Tibial artery (tissue), 4 donors: Measurements from ENCODE around the gene CEP68.
"Not testable (repeated sequence)": the region's sequence is repeated elsewhere in the genome, so short reads cannot be mapped to it uniquely, and the experiment has no call there.

Experiments
- DNase-seq, 2 donors: peaks; one replicate each; pipeline ENCODE4 v3.0.0-alpha.2; 2019
- H3K27ac ChIP-seq, 2 donors: fragments of 200-600 bp; sonication (generic) in 1 of 2; 1 replicate in 1 of 2; 2 replicates in 1 of 2; pipeline ENCODE4 v1.5.1; 2018 to 2019; ENCODE audit warnings: mild to moderate bottlenecking in 1 of 2
- H3K27me3 ChIP-seq, 2 donors: fragments of 200-600 bp; sonication (generic) in 1 of 2; one replicate each; pipeline versions ENCODE4 v1.5.1 to v1.6.0; 2016 to 2019
- H3K36me3 ChIP-seq, 3 donors: fragments of 200-600 bp; sonication (generic) in 2 of 3; one replicate each; pipeline ENCODE4 v1.5.1; 2016 to 2019; ENCODE audit warnings: mild to moderate bottlenecking in 2 of 3
- H3K4me1 ChIP-seq, 4 donors: fragments of 200-600 bp; sonication (generic) in 2 of 4; 1 replicate in 3 of 4; 2 replicates in 1 of 4; pipeline ENCODE4 v1.5.1; 2016 to 2019
- H3K4me3 ChIP-seq, 2 donors: fragments of 200-600 bp; sonication (generic) in 1 of 2; 1 replicate in 1 of 2; 2 replicates in 1 of 2; pipeline ENCODE4 v1.5.1; 2018 to 2019; ENCODE audit warnings: mild to moderate bottlenecking in 2 of 2
- H3K9me3 ChIP-seq, 3 donors: fragments of 200-600 bp; sonication (generic) in 1 of 3; one replicate each; pipeline ENCODE4 v1.5.1; 2016 to 2019
- CTCF ChIP-seq, 2 experiments: fragments of 200-600 bp in 1 of 2; fragments of 450-650 bp in 1 of 2; IDR thresholded peaks; one replicate each; pipeline ENCODE4 v1.5.1; 2017 to 2019; ENCODE audit warnings: antibody characterized with exemption in 2 of 2, mild to moderate bottlenecking in 1 of 2, moderate library complexity in 1 of 2
- intact Hi-C: fragments of 100-400 bp; cut with DNase I; formaldehyde crosslinking; loops from one replicate; pipeline ENCODE4 v1.15.0; 2023; ENCODE audit warnings: low total_unique reads

Gene CEP68

GRCh38 chr2:65129826-65130663 is 73.8 kb downstream of the CEP68 start, which contains the start of gene RAB1A:
Gene RAB1A (minus strand): TSS chr2:65130106. CDS start chr2:65129915, 191 bp downstream.
- Histone ChIP-seq H3K27ac (peak within 1 kb of the TSS; percentile 99), H3K9me3 (no peaks in the 10 kb centered on the region), H3K4me1 (peaks cover 0 to 44% (median 22%) of the 10 kb centered on the region in 4 donors), H3K27me3 (no peaks in the 10 kb centered on the region), H3K36me3 (no peaks in the 10 kb centered on the region), H3K4me3 (peak within 1 kb of the TSS; percentile 89 to 90)
- intact Hi-C loops: loop anchor here (2.0 kb wide), 1 partner anchor 75 kb away; no protein-coding TSS in a partner anchor
- DNase-seq: peak; percentile 99 to 100
- peak in 1 of 2 experiments; percentile 49 for TF ChIP-seq CTCF (IDR thresholded peaks at IDR 0.05)

GRCh38 chr2:65130664-65131175 is 74.5 kb downstream of the CEP68 start:
- no peaks in the 10 kb centered on the region for H3K27me3 ChIP-seq
- H3K27ac ChIP-seq: peak overlapping the region; percentile 99
- H3K36me3 ChIP-seq: no peaks in the 10 kb centered on the region
- no peak for TF ChIP-seq CTCF (IDR thresholded peaks at IDR 0.05)
- peaks cover 0 to 37% (median 20%) of the 10 kb centered on the region in 4 donors for H3K4me1 ChIP-seq
- H3K4me3 ChIP-seq: peak overlapping the region; percentile 89 to 90
- no peak for DNase-seq
- no peaks in the 10 kb centered on the region for H3K9me3 ChIP-seq
- intact Hi-C loops: loop anchor here (2.0 kb wide), 1 partner anchor 76 kb away; no protein-coding TSS in a partner anchor

- intact Hi-C loops, H3K27me3 ChIP-seq, DNase-seq, H3K36me3 ChIP-seq, H3K9me3 ChIP-seq, H3K4me3 ChIP-seq, H3K27ac ChIP-seq: not testable (repeated sequence)
- peaks cover 0 to 15% (median 1%) of the 10 kb centered on the region in 4 donors for H3K4me1 ChIP-seq
These were observed 76.7 kb downstream of the CEP68 start for GRCh38 chr2:65132930-65133329.

- H3K27ac ChIP-seq: no peak overlapping the region
- no peaks in the 10 kb centered on the region for H3K9me3 ChIP-seq
- DNase-seq: no peak
- TF ChIP-seq CTCF (IDR thresholded peaks at IDR 0.05): no peak
- no peak overlapping the region for H3K4me3 ChIP-seq
- H3K36me3 ChIP-seq: no peaks in the 10 kb centered on the region
- H3K4me1 ChIP-seq: peaks cover 0 to 11% (median 0%) of the 10 kb centered on the region in 4 donors
- H3K27me3 ChIP-seq: no peaks in the 10 kb centered on the region
- intact Hi-C loops: no loop called here
These were observed 77.4 kb downstream of the CEP68 start for GRCh38 chr2:65133626-65134025.

GRCh38 chr2:65134158-65134557 is 77.9 kb downstream of the CEP68 start:
- DNase-seq: no peak
- intact Hi-C loops: no loop called here
- no peaks in the 10 kb centered on the region for H3K36me3 ChIP-seq
- H3K27ac ChIP-seq: no peak overlapping the region
- no peaks in the 10 kb centered on the region for H3K27me3 ChIP-seq
- peaks cover 0 to 11% (median 0%) of the 10 kb centered on the region in 4 donors for H3K4me1 ChIP-seq
- TF ChIP-seq CTCF (IDR thresholded peaks at IDR 0.05): no peak
- no peak overlapping the region for H3K4me3 ChIP-seq
- no peaks in the 10 kb centered on the region for H3K9me3 ChIP-seq

GRCh38 chr2:65136253-65136652 is 80.0 kb downstream of the CEP68 start:
- Histone ChIP-seq H3K27ac (no peak overlapping the region), H3K4me1 (peaks cover 0 to 6% (median 0%) of the 10 kb centered on the region in 4 donors), H3K9me3 (no peaks in the 10 kb centered on the region), H3K27me3 (no peaks in the 10 kb centered on the region), H3K36me3 (no peaks in the 10 kb centered on the region), H3K4me3 (no peak overlapping the region)
- intact Hi-C loops: no loop called here
- TF ChIP-seq CTCF (IDR thresholded peaks at IDR 0.05): no peak
- no peak for DNase-seq
